SK-N-SH treated with all-trans-retinoic acid at 6 μM for 48 hours (cell line): ENCODE measurements around the gene EMC9.

Source experiments
- RARB ChIP-seq: fragments of 250-450 bp; sonication (Bioruptor Pico); IDR thresholded peaks from 2 replicates; pipeline ENCODE4 v1.8.0; 2021; ENCODE audit warnings: mild to moderate bottlenecking, moderate library complexity
- SNAI2 ChIP-seq: fragments of 250-450 bp; sonication (Bioruptor Pico); IDR thresholded peaks from 2 replicates; pipeline ENCODE4 v1.5.0; 2020; ENCODE audit warnings: mild to moderate bottlenecking, moderate library complexity
- TOX ChIP-seq: fragments of 250-450 bp; sonication (Bioruptor Pico); IDR thresholded peaks from 2 replicates; pipeline ENCODE4 v1.8.0; 2021; ENCODE audit warnings: mild to moderate bottlenecking, moderate library complexity, borderline replicate concordance
- ZNF70 ChIP-seq: fragments of 450-650 bp; formaldehyde crosslinking; IDR thresholded peaks from 2 replicates; pipeline ENCODE4 v1.5.0; 2020; ENCODE audit warnings: mild to moderate bottlenecking, moderate library complexity

DNA sequence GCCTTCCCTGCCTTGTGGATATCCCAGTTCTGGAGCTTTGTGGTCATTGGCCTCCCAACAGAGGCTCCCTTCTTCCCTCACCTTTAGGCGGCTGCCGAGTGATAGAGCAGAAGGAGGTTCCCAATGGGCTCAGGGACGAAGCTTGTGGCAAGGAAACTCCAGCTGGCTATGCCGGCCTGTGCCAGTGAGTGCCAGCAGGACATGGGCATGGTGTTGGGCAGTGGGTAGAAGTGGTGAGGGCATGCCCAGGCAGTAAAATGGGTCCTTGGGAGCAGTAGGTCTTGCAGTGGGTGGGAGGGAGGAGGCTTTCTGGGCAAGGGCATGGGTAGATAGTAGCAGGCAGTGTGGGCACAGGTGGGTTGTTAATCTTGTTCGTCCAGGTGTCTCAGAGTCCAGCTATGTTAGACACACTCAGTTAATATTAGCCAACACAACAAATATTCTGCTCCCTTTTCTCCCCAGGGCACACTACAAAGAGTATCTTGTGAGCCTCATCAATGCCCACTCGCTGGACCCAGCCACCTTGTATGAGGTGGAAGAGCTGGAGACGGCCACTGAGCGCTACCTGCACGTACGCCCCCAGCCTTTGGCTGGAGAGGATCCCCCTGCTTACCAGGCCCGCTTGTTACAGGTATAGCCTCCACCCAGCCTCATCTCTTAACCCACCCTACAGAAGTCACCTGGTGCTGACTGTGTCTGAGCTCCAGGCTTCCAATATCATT lies 18.5 kb upstream of the EMC9 start:
- no peak for TF ChIP-seq SNAI2 (CRISPR knock-in tag)
- TF ChIP-seq ZNF70 (CRISPR knock-in tag): no peak
- no peak for TF ChIP-seq TOX (CRISPR knock-in tag)
- TF ChIP-seq RARB (CRISPR knock-in tag): no peak
